Skeletal muscle tissue (tissue), 4 donors: ENCODE results near the gene NLE1. TPM values are rescaled to one million over a fixed set of nuclear protein-coding genes. Genes with fewer than 3 reads are reported as not detected.
"Not testable (repeated sequence)": the region's sequence is repeated elsewhere in the genome, so short reads cannot be mapped to it uniquely, and the experiment has no call there.

Experiments used
- H3K27ac ChIP-seq: one replicate; pipeline ENCODE4 v1.7.0; 2013; ENCODE audit warnings: mild to moderate bottlenecking, low read depth, low read length, inconsistent platforms
- H3K27me3 ChIP-seq, 3 donors: one replicate each; pipeline ENCODE4 v1.7.0; 2013; ENCODE audit warnings: low read length in 3 of 3; ENCODE audit not compliant: control insufficient read depth in 3 of 3, insufficient read depth in 3 of 3
- H3K36me3 ChIP-seq, 3 donors: one replicate each; pipeline ENCODE4 v1.7.0; 2013; ENCODE audit warnings: low read length in 3 of 3; ENCODE audit not compliant: control insufficient read depth in 3 of 3, insufficient read depth in 3 of 3
- H3K4me1 ChIP-seq, 3 donors: one replicate each; pipeline ENCODE4 v1.7.0; 2013; ENCODE audit warnings: low read length in 3 of 3, mild to moderate bottlenecking in 3 of 3; ENCODE audit not compliant: control insufficient read depth in 3 of 3, insufficient read depth in 3 of 3
- H3K4me3 ChIP-seq, 3 donors: one replicate each; pipeline ENCODE4 v1.7.0; 2013; ENCODE audit warnings: low read length in 3 of 3
- H3K9ac ChIP-seq, 3 donors: one replicate each; pipeline ENCODE4 v1.7.0; 2013; ENCODE audit warnings: low read length in 3 of 3, mild to moderate bottlenecking in 3 of 3, moderate library complexity in 2 of 3, low read depth in 1 of 3
- H3K9me3 ChIP-seq, 3 donors: one replicate each; pipeline ENCODE4 v1.7.0; 2013; ENCODE audit warnings: low read length in 3 of 3; ENCODE audit not compliant: control insufficient read depth in 3 of 3
- total RNA-seq: library from RNA; depleted of rRNA; stranded (reverse); fragments of >200 nt; gene quantifications from one replicate; pipeline ENCODE4 v1.2.3, GENCODE V29; 2014
- donor health status: Osteomylitis.

NLE1 gene
- total RNA-seq = 13.6 TPM

- peak within 1 kb of the TSS; percentile 87 to 97 (median 95) for H3K4me3 ChIP-seq
- H3K27ac ChIP-seq = no peak within 1 kb of the TSS
- peaks cover 21 to 31% (median 28%) of the 10 kb centered on the region in 3 donors for H3K36me3 ChIP-seq
- H3K4me1 ChIP-seq = peaks cover 13 to 25% (median 18%) of the 10 kb centered on the region in 3 donors
- no peaks in the 10 kb centered on the region for H3K27me3 ChIP-seq
- no peaks in the 10 kb centered on the region for H3K9me3 ChIP-seq
- peak within 1 kb of the TSS; percentile 70 to 85 (median 73) for H3K9ac ChIP-seq
These were observed at the start of gene NLE1 for GRCh38 chr17:35141681-35142466. Gene NLE1 (minus strand): TSS chr17:35142303. CDS start chr17:35142275, 28 bp downstream.

- H3K36me3 ChIP-seq = peaks cover 10 to 22% (median 16%) of the 10 kb centered on the region in 3 donors
- H3K4me3 ChIP-seq = no peak overlapping the region
- no peaks in the 10 kb centered on the region for H3K9me3 ChIP-seq
- H3K4me1 ChIP-seq = no peaks in the 10 kb centered on the region
- no peaks in the 10 kb centered on the region for H3K27me3 ChIP-seq
- no peak overlapping the region for H3K27ac ChIP-seq
- no peak overlapping the region for H3K9ac ChIP-seq
These were observed 49.0 kb upstream of the NLE1 start for GRCh38 chr17:35191001-35191695.

- Histone ChIP-seq H3K9me3 (no peaks in the 10 kb centered on the region), H3K27me3 (no peaks in the 10 kb centered on the region), H3K36me3 (peaks cover 18 to 33% (median 21%) of the 10 kb centered on the region in 3 donors), H3K4me1 (no peaks in the 10 kb centered on the region), H3K9ac (no peak overlapping the region), H3K4me3 (no peak overlapping the region), H3K27ac (no peak overlapping the region)
These were observed 47.2 kb upstream of the NLE1 start for GRCh38 chr17:35189291-35189690.

- no peak overlapping the region for H3K9ac ChIP-seq
- H3K4me3 ChIP-seq = no peak overlapping the region
- no peaks in the 10 kb centered on the region for H3K27me3 ChIP-seq
- H3K36me3 ChIP-seq = peaks cover 28 to 45% (median 31%) of the 10 kb centered on the region in 3 donors
- H3K27ac ChIP-seq = no peak overlapping the region
- H3K4me1 ChIP-seq = no peaks in the 10 kb centered on the region
- no peaks in the 10 kb centered on the region for H3K9me3 ChIP-seq
These were observed 46.0 kb upstream of the NLE1 start for GRCh38 chr17:35188111-35188510.

GRCh38 chr17:35187481-35187880 lies 45.4 kb upstream of the NLE1 start:
- H3K4me1 ChIP-seq = no peaks in the 10 kb centered on the region
- H3K9ac ChIP-seq = no peak overlapping the region
- no peaks in the 10 kb centered on the region for H3K27me3 ChIP-seq
- H3K36me3 ChIP-seq = peaks cover 34 to 51% (median 37%) of the 10 kb centered on the region in 3 donors
- no peak overlapping the region for H3K27ac ChIP-seq
- H3K4me3 ChIP-seq = no peak overlapping the region
- no peaks in the 10 kb centered on the region for H3K9me3 ChIP-seq

GRCh38 chr17:35185849-35186248 lies 43.7 kb upstream of the NLE1 start:
- H3K4me3 ChIP-seq = no peak overlapping the region
- H3K4me1 ChIP-seq = no peaks in the 10 kb centered on the region
- H3K27ac ChIP-seq = no peak overlapping the region
- H3K9ac ChIP-seq = no peak overlapping the region
- no peaks in the 10 kb centered on the region for H3K9me3 ChIP-seq
- H3K36me3 ChIP-seq = peaks cover 44 to 62% (median 45%) of the 10 kb centered on the region in 3 donors
- H3K27me3 ChIP-seq = no peaks in the 10 kb centered on the region

- Histone ChIP-seq H3K27me3 (no peaks in the 10 kb centered on the region), H3K36me3 (peaks cover 51 to 73% (median 52%) of the 10 kb centered on the region in 3 donors), H3K9ac (no peak overlapping the region), H3K9me3 (no peaks in the 10 kb centered on the region), H3K4me1 (no peaks in the 10 kb centered on the region), H3K4me3 (no peak overlapping the region), H3K27ac (no peak overlapping the region)
These were observed 42.2 kb upstream of the NLE1 start for GRCh38 chr17:35184274-35184673.

GRCh38 chr17:35183332-35183731 lies 41.2 kb upstream of the NLE1 start:
- H3K4me1 ChIP-seq = no peaks in the 10 kb centered on the region
- H3K4me3 ChIP-seq = no peak overlapping the region
- no peak overlapping the region for H3K9ac ChIP-seq
- no peak overlapping the region for H3K27ac ChIP-seq
- no peaks in the 10 kb centered on the region for H3K27me3 ChIP-seq
- peaks cover 51 to 72% (median 52%) of the 10 kb centered on the region in 3 donors for H3K36me3 ChIP-seq
- no peaks in the 10 kb centered on the region for H3K9me3 ChIP-seq

- H3K9ac ChIP-seq, H3K4me3 ChIP-seq, H3K27me3 ChIP-seq, H3K27ac ChIP-seq, H3K4me1 ChIP-seq, H3K9me3 ChIP-seq: not testable (repeated sequence)
- peaks cover 57 to 68% (median 57%) of the 10 kb centered on the region in 3 donors for H3K36me3 ChIP-seq
These were observed 37.3 kb upstream of the NLE1 start for GRCh38 chr17:35179379-35179778.

GRCh38 chr17:35176897-35177296 lies 34.8 kb upstream of the NLE1 start:
- Histone ChIP-seq H3K27ac (no peak overlapping the region), H3K4me1 (peaks cover 0 to 5% (median 0%) of the 10 kb centered on the region in 3 donors), H3K9me3 (no peaks in the 10 kb centered on the region), H3K27me3 (no peaks in the 10 kb centered on the region), H3K4me3 (no peak overlapping the region), H3K36me3 (peaks cover 48 to 59% (median 52%) of the 10 kb centered on the region in 3 donors), H3K9ac (no peak overlapping the region)
